K562 (cell line): ENCODE results near the gene AHI1. TPM values are rescaled to one million over a fixed set of nuclear protein-coding genes. Genes with fewer than 3 reads are reported as not detected.

Experiments
- ATAC-seq: fragments of 200-7000 bp; cut with Tn5 transposase; 3 replicates; pipeline ENCODE4 v1.9.1; 2020; ENCODE audit warnings: moderate library complexity
- BruUV-seq: library from RNA; stranded (reverse); fragments of 400-500 nt; replicated peaks from 2 replicates; lab custom pipeline; 2021; lab: Mats Ljungman, UMichigan
- CTCF ChIA-PET: fragments of 300-600 bp; formaldehyde crosslinking; extraction: SDS; loops from one replicate; lab custom pipeline; 2021; ENCODE audit warnings: low intra/inter-chr PET ratio; lab: Yijun Ruan, JAX
- POLR2A ChIA-PET: fragments of 300-600, 350-650 bp; sonication (Branson Sonifier 250); formaldehyde crosslinking; extraction: SDS; loops from one replicate; lab custom pipeline; 2021; ENCODE audit warnings: antibody characterized with exemption, inconsistent platforms; lab: Yijun Ruan, JAX
- DNase-seq, 4 experiments: peaks; one replicate each; pipeline versions ENCODE4 v3.0.0 to v3.0.0-alpha.2; 2011 to 2018; ENCODE audit warnings: low spot score in 3 of 4, mixed read lengths in 3 of 4; ENCODE audit errors: extremely low read depth in 1 of 4
- FAIRE-seq: peaks from 2 replicates; lab custom pipeline; 2011; peaks lifted over from hg19 to GRCh38; lab: Jason Lieb, UNC
- H2AFZ ChIP-seq: 2 replicates; pipeline ENCODE4 v1.6.0; 2011; ENCODE audit warnings: low read depth, low read length, control low read depth, inconsistent platforms
- H3K27ac ChIP-seq: fragments of 200-600 bp; 3 replicates; pipeline ENCODE4 v1.8.0; 2011; ENCODE audit warnings: low read depth, mild to moderate bottlenecking, control low read depth, inconsistent platforms, low read length, moderate library complexity, mixed read lengths; ENCODE audit errors: extremely low read depth
- H3K27me3 ChIP-seq, 2 experiments: fragments of 300-600 bp in 1 of 2; 2 replicates in 1 of 2; 3 replicates in 1 of 2; pipeline versions ENCODE4 v1.6.0 to v1.8.0; 2011; ENCODE audit warnings: inconsistent platforms in 2 of 2, low read length in 2 of 2, mild to moderate bottlenecking in 1 of 2, mixed read lengths in 1 of 2, moderate library complexity in 1 of 2; ENCODE audit not compliant: control insufficient read depth in 2 of 2, insufficient read depth in 2 of 2
- H3K36me3 ChIP-seq: fragments of 300-600 bp; 3 replicates; pipeline ENCODE4 v1.8.0; 2011; ENCODE audit warnings: mild to moderate bottlenecking, low read length, inconsistent platforms; ENCODE audit not compliant: control insufficient read depth, insufficient read depth
- H3K4me1 ChIP-seq, 2 experiments: fragments of 200-600 bp in 1 of 2; replicated peaks in 1 of 2; 2 replicates in 1 of 2; 3 replicates in 1 of 2; pipeline versions ENCODE4 v1.5.1 to v1.8.0; 2011; ENCODE audit warnings: inconsistent platforms in 2 of 2, low read length in 2 of 2, mild to moderate bottlenecking in 1 of 2, mixed read lengths in 1 of 2, moderate library complexity in 1 of 2; ENCODE audit not compliant: control insufficient read depth in 2 of 2, insufficient read depth in 2 of 2
- H3K4me2 ChIP-seq: 2 replicates; pipeline ENCODE4 v1.6.1; 2011; ENCODE audit warnings: low read length, control low read depth, inconsistent platforms, mixed read lengths; ENCODE audit not compliant: insufficient read depth
- H3K4me3 ChIP-seq: fragments of 200-600 bp; sonication (generic), shearing (Covaris generic); 2 replicates; pipeline ENCODE4 v1.5.1; 2016; ENCODE audit warnings: control low read depth, inconsistent platforms
- H3K79me2 ChIP-seq: fragments of 200-600 bp; 3 replicates; pipeline ENCODE4 v1.8.0; 2011; ENCODE audit warnings: low read length, inconsistent platforms; ENCODE audit not compliant: control insufficient read depth, insufficient read depth
- H3K9ac ChIP-seq, 2 experiments: 2 replicates each; pipeline versions ENCODE4 v1.6.0 to v1.6.1; 2011; ENCODE audit warnings: low read depth in 2 of 2, low read length in 2 of 2, control low read depth in 1 of 2, inconsistent platforms in 1 of 2, mild to moderate bottlenecking in 1 of 2, mixed read lengths in 1 of 2; ENCODE audit not compliant: insufficient read depth in 1 of 2
- H3K9me1 ChIP-seq: one replicate; pipeline ENCODE4 v1.6.0; 2011; ENCODE audit warnings: inconsistent platforms, mild to moderate bottlenecking, low read length, moderate library complexity; ENCODE audit not compliant: control insufficient read depth, insufficient read depth
- H3K9me3 ChIP-seq: replicated peaks from 2 replicates; pipeline ENCODE4 v1.5.1; 2011; ENCODE audit warnings: low read depth, low read length, inconsistent platforms; ENCODE audit not compliant: control insufficient read depth, insufficient read depth
- H4K20me1 ChIP-seq: replicated peaks from 2 replicates; pipeline ENCODE4 v1.6.1; 2011; ENCODE audit warnings: low read length, inconsistent platforms, mixed read lengths; ENCODE audit not compliant: control insufficient read depth, insufficient read depth
- BCL6 ChIP-seq: fragments of 250-450 bp; sonication (Bioruptor Pico); IDR thresholded peaks from 2 replicates; pipeline ENCODE4 v1.4.0; 2020
- CC2D1A ChIP-seq: fragments of 450-650 bp; IDR thresholded peaks from 2 replicates; pipeline ENCODE4 v1.6.1; 2017; ENCODE audit warnings: mild to moderate bottlenecking
- EP300 ChIP-seq: IDR thresholded peaks from 2 replicates; pipeline ENCODE4 v1.6.1; 2012; ENCODE audit warnings: low read length, improper control_type of control experiment
- MCM2 ChIP-seq: fragments of 450-650 bp; IDR thresholded peaks from 2 replicates; pipeline ENCODE4 v1.6.1; 2017; ENCODE audit warnings: low read depth, mild to moderate bottlenecking
- MEF2A ChIP-seq: IDR thresholded peaks from 2 replicates; pipeline ENCODE4 v1.6.1; 2011; ENCODE audit warnings: low read depth, mild to moderate bottlenecking, low read length, moderate library complexity; ENCODE audit not compliant: control insufficient read depth
- NRF1 ChIP-seq, 2 experiments: fragments of 450-650 bp; IDR thresholded peaks in 1 of 2; conservative IDR thresholded peaks in 1 of 2; 2 replicates each; pipeline ENCODE4 v1.6.1; 2014; ENCODE audit warnings: mild to moderate bottlenecking in 2 of 2
- RBM14 ChIP-seq: fragments of 200-400 bp; formaldehyde crosslinking; IDR thresholded peaks from 2 replicates; pipeline ENCODE4 v1.6.1; 2018; ENCODE audit warnings: low read depth, mild to moderate bottlenecking, low read length, moderate library complexity, borderline replicate concordance; ENCODE audit not compliant: insufficient read depth
- RBM25 ChIP-seq: fragments of 200-400 bp; formaldehyde crosslinking; IDR thresholded peaks from 2 replicates; pipeline ENCODE4 v1.6.1; 2018; ENCODE audit warnings: low read length, low read depth, moderate library complexity; ENCODE audit not compliant: severe bottlenecking
- RHOXF2B ChIP-seq: fragments of 250-450 bp; sonication (Bioruptor Pico); conservative IDR thresholded peaks from 2 replicates; pipeline ENCODE4 v1.5.1; 2021
- ZNF79 ChIP-seq: fragments of 250-450 bp; sonication (Bioruptor Pico); IDR thresholded peaks from 2 replicates; pipeline ENCODE4 v1.4.0; 2020; ENCODE audit warnings: low read depth, mild to moderate bottlenecking, moderate library complexity
- in situ Hi-C: fragments of 300-500 bp; cut with MboI; formaldehyde crosslinking; loops from 4 replicates; pipeline ENCODE4 v1.15.0; 2018; ENCODE audit warnings: inconsistent platforms, mixed read lengths
- intact Hi-C: fragments of 100-400 bp; cut with micrococcal nuclease; formaldehyde crosslinking; loops from 2 replicates; pipeline ENCODE4 v1.14.2; 2022
- polyA plus RNA-seq, 8 experiments: library from polyadenylated mRNA; depleted of rRNA in 4 of 8; stranded (reverse) in 5 of 8; unstranded in 3 of 8; fragments of >200 nt; fragmentation: Nextera tagmentation in 2 of 8; fragmentation: Illumina TruSeq in 1 of 8; extraction: Ambion mirVana in 2 of 8; extraction: Trizol in 1 of 8; gene quantifications; 2 replicates each; pipeline versions ENCODE4 v1.2.1 to v1.2.3, GENCODE V29; 2011 to 2014; ENCODE audit warnings: inconsistent platforms in 1 of 8, missing spikeins in 1 of 8
- total RNA-seq, 7 experiments: library from RNA; depleted of rRNA in 6 of 7; stranded (reverse); fragments of >200 nt in 6 of 7; fragmentation: Illumina TruSeq in 2 of 7; extraction: Trizol in 2 of 7; gene quantifications; 2 replicates each; pipeline versions ENCODE4 v1.2.1 to v1.2.3, GENCODE V29; 2011 to 2021; ENCODE audit warnings: low replicate concordance in 1 of 7

Gene AHI1
- total and polyA plus RNA-seq, 9 of the 15 experiments (the other 6 are each of a cell fraction or from before 2014, with no cell fraction given): 24.7 to 54.9 (median 32.2) TPM

DNA sequence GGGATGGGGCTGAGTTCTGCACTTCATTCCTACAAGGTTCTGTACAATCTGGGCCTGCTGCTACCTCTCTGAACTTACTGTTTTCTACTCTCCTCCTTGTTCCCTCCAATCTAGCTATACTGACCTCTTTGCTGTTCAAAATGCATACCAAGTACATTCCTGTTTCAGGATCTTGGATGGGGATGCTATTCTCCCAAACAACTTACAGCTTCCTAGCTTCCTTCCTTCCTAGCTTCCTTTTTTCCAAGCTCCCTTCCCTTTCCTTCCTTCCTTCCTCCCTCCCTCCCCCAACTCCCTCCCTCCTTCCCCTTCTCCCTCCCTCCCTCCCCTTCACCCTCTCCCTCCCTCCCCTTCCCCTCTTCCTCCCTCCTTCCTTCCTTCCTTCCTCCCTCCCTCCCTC lies 117.9 kb downstream of the AHI1 start:
- Histone ChIP-seq H3K9me3 (no peaks in the 10 kb centered on the region), H3K4me2 (no peak overlapping the region), H3K27me3 (no peaks in the 10 kb centered on the region), H3K36me3 (no peaks in the 10 kb centered on the region), H3K9me1 (no peaks in the 10 kb centered on the region), H4K20me1 (no peaks in the 10 kb centered on the region), H3K9ac (no peak overlapping the region), H2AFZ (no peak overlapping the region)
- in situ Hi-C loops: no loop called here
- FAIRE-seq: no peak
- TF ChIP-seq MCM2 (no peak), CC2D1A (no peak), RBM14 (no peak), BCL6 (no peak), ZNF79 (CRISPR knock-in tag) (no peak), EP300 (no peak), NRF1 (conservative IDR thresholded peaks at IDR 0.05 in 1 of 2, IDR thresholded peaks at IDR 0.05 in 1 of 2) (no peak), RBM25 (no peak), MEF2A (no peak), RHOXF2B (CRISPR knock-in tag) (no peak)
- TF ChIP-seq, all 486 proteins: peak for 0
- intact Hi-C loops: no loop called here
- ChIA-PET CTCF (no interaction called here), POLR2A (interaction anchor here (1.3 kb wide), 1 partner anchor 57 kb away, joined by 3 read pairs; no protein-coding TSS in a partner anchor)
- DNase-seq: no peak
- no TSS peak for BruUV-seq
- H3K4me1 ChIP-seq: no peaks in the 10 kb centered on the region; a peak in 1 of 5 replicates
- H3K4me3 ChIP-seq: no peak overlapping the region
- ATAC-seq: peak; percentile 44; the same call in 2 of the 3 replicates
- no peak overlapping the region for H3K27ac ChIP-seq
- H3K79me2 ChIP-seq: no peaks in the 10 kb centered on the region
